Prostate gland (tissue), 2 donors: ENCODE measurements around the gene VTI1B. TPM values are rescaled to one million over a fixed set of nuclear protein-coding genes. Genes with fewer than 3 reads are reported as not detected.
"Not testable (repeated sequence)": the region's sequence is repeated elsewhere in the genome, so short reads cannot be mapped to it uniquely, and the experiment has no call there.

Experiments used
- DNase-seq: peaks from one replicate; pipeline ENCODE4 v3.0.0-alpha.2; 2019; ENCODE audit warnings: low spot score
- H3K27ac ChIP-seq, 2 donors: fragments of 200-600 bp; sonication (generic); 2 replicates each; pipeline ENCODE4 v1.5.1; 2017 to 2019
- H3K27me3 ChIP-seq: fragments of 200-600 bp; sonication (generic); replicated peaks from 2 replicates; pipeline ENCODE4 v1.5.1; 2019; ENCODE audit not compliant: insufficient read depth
- H3K36me3 ChIP-seq, 2 donors: fragments of 200-600 bp; sonication (generic); 1 replicate in 1 of 2; 2 replicates in 1 of 2; pipeline versions ENCODE4 v1.5.1 to v1.8.1; 2017 to 2019
- H3K4me1 ChIP-seq: fragments of 200-600 bp; sonication (generic); replicated peaks from 2 replicates; pipeline ENCODE4 v1.5.1; 2019
- H3K4me3 ChIP-seq, 2 donors: fragments of 200-600 bp; sonication (generic); 2 replicates each; pipeline ENCODE4 v1.5.1; 2017 to 2019
- H3K9me3 ChIP-seq: fragments of 200-600 bp; sonication (generic); 2 replicates; pipeline ENCODE4 v1.5.1; 2017
- POLR2A ChIP-seq: fragments of 450-650 bp; IDR thresholded peaks from one replicate; pipeline ENCODE4 v1.6.1; 2016; ENCODE audit warnings: antibody characterized with exemption, mild to moderate bottlenecking
- POLR2AphosphoS5 ChIP-seq: sonication (generic); formaldehyde crosslinking; IDR thresholded peaks from one replicate; pipeline ENCODE4 v1.6.1; 2017; ENCODE audit warnings: antibody characterized with exemption
- WGBS: methylation state at CpG from one replicate; pipeline ENCODE4 v1.1.5; 2018; 5-methylcytosine and 5-hydroxymethylcytosine counted together
- intact Hi-C: fragments of 100-400 bp; cut with DNase I; formaldehyde crosslinking; loops from one replicate; pipeline ENCODE4 v1.14.2; 2022
- total RNA-seq, 2 donors: library from RNA; depleted of rRNA; stranded (reverse); fragments of >200 nt; gene quantifications; one replicate each; pipeline ENCODE4 v1.1.0, GENCODE V29; 2016
- TF ChIP-seq, protein P1 (sequence below), 4 experiments: fragments of 200-600 bp in 2 of 4; fragments of 450-650 bp in 2 of 4; sonication (generic) in 2 of 4; IDR thresholded peaks; 1 replicate in 3 of 4; 2 replicates in 1 of 4; pipeline ENCODE4 v1.5.1; 2016 to 2019; ENCODE audit warnings: antibody characterized with exemption in 4 of 4, mild to moderate bottlenecking in 2 of 4, moderate library complexity in 2 of 4

The VTI1B gene
- total RNA-seq, 2 donors from 2014 or later = 52.0 to 52.6 TPM

DNA sequence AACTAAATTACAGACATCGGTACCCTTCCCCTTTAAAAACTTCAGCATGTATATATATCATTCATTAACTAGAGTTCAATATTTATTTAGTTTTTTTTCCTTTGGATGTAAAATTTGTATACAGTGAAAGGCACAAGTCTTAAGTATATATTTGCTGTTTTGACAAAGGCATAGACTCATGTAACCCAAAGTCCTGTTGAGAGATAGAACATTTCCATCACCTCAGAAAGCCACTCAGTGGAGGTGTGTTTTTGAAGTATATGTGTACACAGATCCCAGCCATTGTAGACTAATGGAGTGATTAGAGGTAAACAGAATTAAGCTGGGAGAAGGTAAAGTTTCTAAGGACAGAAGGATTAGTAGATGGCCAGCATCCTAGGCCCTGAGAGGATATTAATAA lies 42.6 kb upstream of the VTI1B start:
- Histone ChIP-seq H3K36me3 (no peaks in the 10 kb centered on the region), H3K9me3 (no peaks in the 10 kb centered on the region), H3K27me3 (no peaks in the 10 kb centered on the region), H3K4me1 (no peaks in the 10 kb centered on the region), H3K27ac (no peak overlapping the region), H3K4me3 (no peak overlapping the region)
- intact Hi-C loops = no loop called here
- no peak for TF ChIP-seq POLR2AphosphoS5
- TF ChIP-seq POLR2A = no peak
- TF ChIP-seq, protein P1, sequence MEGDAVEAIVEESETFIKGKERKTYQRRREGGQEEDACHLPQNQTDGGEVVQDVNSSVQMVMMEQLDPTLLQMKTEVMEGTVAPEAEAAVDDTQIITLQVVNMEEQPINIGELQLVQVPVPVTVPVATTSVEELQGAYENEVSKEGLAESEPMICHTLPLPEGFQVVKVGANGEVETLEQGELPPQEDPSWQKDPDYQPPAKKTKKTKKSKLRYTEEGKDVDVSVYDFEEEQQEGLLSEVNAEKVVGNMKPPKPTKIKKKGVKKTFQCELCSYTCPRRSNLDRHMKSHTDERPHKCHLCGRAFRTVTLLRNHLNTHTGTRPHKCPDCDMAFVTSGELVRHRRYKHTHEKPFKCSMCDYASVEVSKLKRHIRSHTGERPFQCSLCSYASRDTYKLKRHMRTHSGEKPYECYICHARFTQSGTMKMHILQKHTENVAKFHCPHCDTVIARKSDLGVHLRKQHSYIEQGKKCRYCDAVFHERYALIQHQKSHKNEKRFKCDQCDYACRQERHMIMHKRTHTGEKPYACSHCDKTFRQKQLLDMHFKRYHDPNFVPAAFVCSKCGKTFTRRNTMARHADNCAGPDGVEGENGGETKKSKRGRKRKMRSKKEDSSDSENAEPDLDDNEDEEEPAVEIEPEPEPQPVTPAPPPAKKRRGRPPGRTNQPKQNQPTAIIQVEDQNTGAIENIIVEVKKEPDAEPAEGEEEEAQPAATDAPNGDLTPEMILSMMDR (IDR thresholded peaks at IDR 0.05) = no peak
- no peak for DNase-seq
- WGBS = 63% methylated on average over 1 of the region's 1 CpG

DNA sequence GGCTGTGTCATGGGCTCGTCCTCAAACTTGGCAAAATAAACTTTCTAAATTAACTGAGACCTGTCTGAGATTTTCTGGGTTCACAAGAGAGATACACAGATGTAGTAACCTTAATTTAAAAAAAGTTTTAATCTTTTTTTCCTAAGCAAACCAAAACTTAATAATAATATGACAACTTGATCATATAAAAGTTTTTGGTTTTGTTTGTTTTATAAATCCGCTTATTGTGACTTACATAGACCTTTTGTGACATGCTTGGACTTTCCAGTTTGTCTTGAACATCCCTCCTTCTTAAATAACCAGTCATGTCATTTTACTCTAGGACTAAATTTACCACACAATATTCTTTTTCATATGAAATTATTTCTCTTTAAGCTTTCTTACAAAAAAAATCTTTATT lies 35.8 kb upstream of the VTI1B start:
- intact Hi-C loops = no loop called here
- H3K9me3 ChIP-seq = no peaks in the 10 kb centered on the region
- H3K4me1 ChIP-seq = no peaks in the 10 kb centered on the region
- H3K27ac ChIP-seq = no peak overlapping the region
- no peak overlapping the region for H3K4me3 ChIP-seq
- 97% methylated on average over 2 of the region's 2 CpGs for WGBS
- no peak for DNase-seq
- no peaks in the 10 kb centered on the region for H3K27me3 ChIP-seq
- no peak for TF ChIP-seq POLR2AphosphoS5
- no peak for TF ChIP-seq POLR2A
- TF ChIP-seq, protein P1 (IDR thresholded peaks at IDR 0.05) = no peak
- no peaks in the 10 kb centered on the region for H3K36me3 ChIP-seq

DNA sequence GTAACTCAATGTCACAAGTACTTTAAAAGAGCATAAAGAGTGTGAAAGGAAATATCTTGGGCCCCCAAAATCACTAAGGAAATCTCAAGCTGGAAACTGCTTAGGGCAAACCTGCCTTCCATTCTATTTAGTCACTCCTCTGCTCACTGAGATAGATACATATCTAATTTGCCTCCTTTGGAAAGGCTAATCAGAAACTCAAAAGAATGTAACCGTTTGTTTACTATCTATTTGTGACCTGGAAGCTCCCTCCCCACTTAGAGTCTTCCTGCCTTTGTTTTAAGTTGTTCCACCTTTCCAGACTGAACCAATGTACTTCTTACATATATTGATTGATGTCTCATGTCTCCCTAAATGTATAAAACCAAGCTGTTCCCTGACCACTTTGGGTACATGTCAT lies 35.4 kb upstream of the VTI1B start:
- not testable (repeated sequence) for DNase-seq, H3K4me3 ChIP-seq, H3K27ac ChIP-seq, H3K36me3 ChIP-seq, H3K9me3 ChIP-seq, H3K4me1 ChIP-seq, H3K27me3 ChIP-seq
- 75% methylated on average over 1 of the region's 1 CpG for WGBS
- intact Hi-C loops = loop anchor here (10.0 kb wide), 1 partner anchor 125 kb away; no protein-coding TSS in a partner anchor

DNA sequence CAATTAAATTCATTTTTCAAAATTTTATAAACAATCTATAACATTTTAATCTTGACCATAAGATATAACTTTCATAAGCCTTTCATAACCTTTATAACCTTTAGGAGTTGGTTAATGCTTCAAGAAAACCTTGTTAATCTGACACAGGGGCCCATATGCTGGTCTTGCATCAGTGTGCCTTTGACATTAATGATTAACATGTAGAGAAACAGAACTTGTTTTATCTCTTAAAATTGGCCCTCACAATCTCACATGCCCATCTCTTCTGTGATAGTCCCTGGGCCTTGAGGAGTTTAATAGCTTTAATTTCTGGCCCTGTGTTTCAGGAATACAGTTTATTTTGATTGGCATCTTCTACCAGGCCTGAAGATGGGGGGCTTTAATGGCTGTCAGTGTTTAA lies 34.9 kb upstream of the VTI1B start:
- not testable (repeated sequence) for H3K4me1 ChIP-seq, H3K36me3 ChIP-seq, H3K4me3 ChIP-seq, H3K9me3 ChIP-seq, H3K27ac ChIP-seq, H3K27me3 ChIP-seq, DNase-seq
- intact Hi-C loops = loop anchor here (10.0 kb wide), 1 partner anchor 125 kb away; no protein-coding TSS in a partner anchor

DNA sequence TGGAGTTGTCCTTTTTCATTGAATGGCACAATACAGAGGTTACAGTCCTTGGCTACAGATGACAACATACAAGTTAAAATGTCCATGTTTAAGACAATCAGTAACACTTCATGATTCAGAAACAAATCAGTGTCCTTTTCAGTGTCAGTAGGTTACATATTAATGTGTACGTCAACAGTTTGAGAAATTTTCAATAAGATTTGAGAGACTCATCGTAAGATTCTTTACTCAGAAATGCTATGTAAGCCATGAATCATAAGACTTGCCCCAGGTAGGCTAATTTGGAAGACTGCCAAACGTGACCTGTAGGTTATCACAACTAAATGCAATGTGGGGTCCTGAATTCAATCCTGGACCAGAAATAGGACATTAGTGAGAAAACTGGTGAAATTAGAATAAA lies 30.8 kb upstream of the VTI1B start:
- WGBS = 70% methylated on average over 3 of the region's 3 CpGs
- intact Hi-C loops = loop anchor here (10.0 kb wide), 1 partner anchor 120 kb away; no protein-coding TSS in a partner anchor
- no peaks in the 10 kb centered on the region for H3K36me3 ChIP-seq
- no peak for DNase-seq
- TF ChIP-seq POLR2A = no peak
- no peaks in the 10 kb centered on the region for H3K9me3 ChIP-seq
- H3K4me3 ChIP-seq = no peak overlapping the region
- H3K27ac ChIP-seq = no peak overlapping the region
- H3K27me3 ChIP-seq = no peaks in the 10 kb centered on the region
- no peaks in the 10 kb centered on the region for H3K4me1 ChIP-seq

DNA sequence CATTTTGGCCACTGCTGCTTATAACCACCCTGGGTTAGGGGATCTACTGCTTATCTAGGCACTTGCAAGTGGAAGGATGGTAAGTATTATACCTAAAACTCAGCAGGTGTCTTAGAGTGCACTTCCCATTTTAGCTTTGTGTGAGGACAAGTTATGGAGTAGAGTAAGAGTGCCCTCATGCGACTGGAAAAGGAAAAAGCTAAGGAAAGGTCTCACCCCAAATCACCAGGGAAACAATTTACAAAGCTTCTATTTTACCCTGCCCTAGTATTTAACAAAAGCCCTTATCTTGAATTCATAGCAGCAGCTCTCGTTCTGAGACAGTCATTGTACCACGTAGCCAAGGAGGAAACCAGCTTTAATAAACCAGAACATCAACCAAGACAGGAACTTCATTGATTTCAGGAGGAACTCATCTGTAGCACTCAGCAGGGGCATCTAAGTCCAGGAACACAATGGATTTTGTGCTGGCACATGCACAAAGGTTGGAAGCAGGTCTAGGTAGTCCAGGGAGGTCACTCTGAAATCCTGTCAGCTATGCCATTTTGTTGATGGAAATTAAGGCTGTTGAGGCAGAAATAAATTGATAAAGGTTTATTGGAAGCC lies 30.2 kb upstream of the VTI1B start:
- no peak for TF ChIP-seq POLR2A
- peak; percentile 45 for TF ChIP-seq POLR2AphosphoS5
- TF ChIP-seq, protein P1 (IDR thresholded peaks at IDR 0.05) = peak; percentile 17 to 81 (median 62)
- Histone ChIP-seq H3K27ac (peak overlapping the region; percentile 20 to 49), H3K36me3 (no peaks in the 10 kb centered on the region), H3K4me1 (no peaks in the 10 kb centered on the region), H3K27me3 (no peaks in the 10 kb centered on the region), H3K4me3 (no peak overlapping the region), H3K9me3 (no peaks in the 10 kb centered on the region)
- WGBS = 0% methylated on average over 3 of the region's 3 CpGs
- DNase-seq = peak; percentile 46
- intact Hi-C loops = loop anchor here (10.0 kb wide), 1 partner anchor 120 kb away; no protein-coding TSS in a partner anchor
